ENCODE data around the gene SUGCT.
"Not testable (repeated sequence)": the region's sequence is repeated elsewhere in the genome, so short reads cannot be mapped to it uniquely, and the experiment has no call there.

SUGCT gene

GRCh38 chr7:40211276-40212003 is 76.6 kb downstream of the SUGCT start:
- no peak for TF ChIP-seq CTCF (conservative IDR thresholded peaks at IDR 0.05; ENCODE audit: low read depth, low read length)
- DNase-seq (ENCODE audit: low read depth): peak; percentile 49
- H3K4me3 ChIP-seq (ENCODE audit: low read length): no peak overlapping the region

GRCh38 chr7:40213291-40213690 is 78.5 kb downstream of the SUGCT start:
- TF ChIP-seq CTCF (conservative IDR thresholded peaks at IDR 0.05; ENCODE audit: low read depth, low read length): no peak
- DNase-seq (ENCODE audit: low read depth): no peak

GRCh38 chr7:40213856-40214255 is 79.1 kb downstream of the SUGCT start:
- no peak for TF ChIP-seq CTCF (conservative IDR thresholded peaks at IDR 0.05; ENCODE audit: low read depth, low read length)
- no peak for DNase-seq (ENCODE audit: low read depth)
- no peak overlapping the region for H3K4me3 ChIP-seq (ENCODE audit: low read length)

More at GRCh38 chr7:40213291-40213690, 78.5 kb downstream of the SUGCT start:
- H3K4me3 ChIP-seq (ENCODE audit: low read length): no peak overlapping the region

DNA sequence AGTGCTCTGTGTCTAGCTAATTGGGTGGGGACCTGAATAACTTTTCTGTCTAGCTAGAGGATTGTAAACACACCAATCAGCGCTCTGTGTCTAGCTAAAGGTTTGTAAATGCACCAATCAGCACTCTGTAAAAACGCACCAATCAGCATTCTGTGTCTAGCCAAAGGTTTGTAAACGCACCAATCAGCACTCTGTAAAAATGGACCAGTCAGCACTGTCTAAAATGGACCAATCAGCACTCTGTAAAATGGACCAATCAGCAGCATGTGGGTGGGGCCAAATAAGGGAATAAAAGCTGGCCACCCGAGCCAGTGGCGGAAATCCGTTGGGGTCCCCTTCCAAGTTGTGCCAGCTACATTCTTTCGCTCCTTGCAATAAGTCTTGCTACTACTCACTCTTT is 83.8 kb downstream of the SUGCT start:
- H3K4me3 ChIP-seq (ENCODE audit: low read length); DNase-seq (ENCODE audit: low read depth): not testable (repeated sequence)

GRCh38 chr7:40219917-40220316 is 85.1 kb downstream of the SUGCT start:
- no peak for TF ChIP-seq CTCF (conservative IDR thresholded peaks at IDR 0.05; ENCODE audit: low read depth, low read length)
- no peak overlapping the region for H3K4me3 ChIP-seq (ENCODE audit: low read length)
- DNase-seq (ENCODE audit: low read depth): no peak

GRCh38 chr7:40220421-40220911 is 85.7 kb downstream of the SUGCT start:
- DNase-seq (ENCODE audit: low read depth): no peak
- TF ChIP-seq CTCF (conservative IDR thresholded peaks at IDR 0.05; ENCODE audit: low read depth, low read length): no peak
- H3K4me3 ChIP-seq (ENCODE audit: low read length): no peak overlapping the region

GRCh38 chr7:40221836-40222235 is 87.0 kb downstream of the SUGCT start:
- H3K4me3 ChIP-seq (ENCODE audit: low read length): no peak overlapping the region
- TF ChIP-seq CTCF (conservative IDR thresholded peaks at IDR 0.05; ENCODE audit: low read depth, low read length): no peak
- DNase-seq (ENCODE audit: low read depth): peak; percentile 86

All from retinal pigment epithelial cell (primary cell).